HFF-Myc (cell line): ENCODE measurements around the gene C1QL1.

Source experiments
- DNase-seq: peaks from one replicate; pipeline ENCODE4 v3.0.0-alpha.2; 2011; ENCODE audit warnings: low read depth; ENCODE audit errors: extremely low read depth
- H3K4me3 ChIP-seq: replicated peaks from 2 replicates; pipeline ENCODE4 v1.5.1; 2011; ENCODE audit warnings: low read depth, mild to moderate bottlenecking, control low read depth, low read length
- TF ChIP-seq, protein P1 (sequence below): IDR thresholded peaks from 2 replicates; pipeline ENCODE4 v1.5.1; 2012; ENCODE audit warnings: mild to moderate bottlenecking, low read depth, low read length, control low read depth; ENCODE audit errors: missing control alignments

Gene C1QL1

DNA sequence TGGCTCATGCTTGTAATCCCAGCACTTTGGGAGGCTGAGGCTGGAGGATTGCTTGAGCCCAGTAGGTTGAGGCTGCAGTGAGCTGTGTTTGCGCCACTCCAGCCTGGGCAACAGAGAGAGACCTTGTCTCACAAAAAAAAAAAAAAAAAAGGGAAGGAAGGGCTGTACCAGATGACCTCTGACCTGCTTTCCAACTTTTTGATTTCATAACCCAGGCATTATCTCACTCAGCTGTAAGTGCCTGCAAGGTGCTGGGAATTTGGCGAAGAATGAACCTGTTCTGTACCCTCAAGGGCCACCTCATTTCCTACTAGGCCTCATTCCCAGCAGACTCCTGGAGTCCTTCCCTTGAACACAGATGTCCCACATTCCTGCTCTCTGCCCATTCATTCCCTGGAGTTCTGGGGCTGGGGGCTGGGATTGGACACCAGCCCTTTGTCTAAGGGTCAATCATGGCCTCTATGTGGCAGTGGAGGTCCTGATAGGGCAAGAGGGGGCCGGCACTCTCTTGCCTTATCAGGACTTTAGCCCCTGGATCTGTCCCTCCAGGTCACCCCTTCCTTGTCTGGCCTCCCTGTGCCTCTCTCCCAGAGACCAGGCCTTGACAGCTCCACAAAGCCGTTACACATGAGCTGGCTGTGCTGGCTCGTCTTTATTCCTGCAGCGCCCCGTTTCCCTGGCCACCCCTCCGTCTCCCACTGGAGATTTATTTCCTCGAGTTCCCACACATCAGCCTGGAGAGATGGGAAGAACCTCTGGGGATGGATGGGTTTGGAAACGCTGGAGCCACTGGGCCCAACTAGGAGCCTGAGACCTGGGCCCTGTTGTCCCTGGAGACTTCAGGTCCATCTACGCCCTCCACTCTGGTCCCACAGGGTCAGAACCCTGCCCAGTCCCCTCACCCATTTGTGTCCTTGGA is 52.0 kb downstream of the C1QL1 start:
- no peak for DNase-seq
- TF ChIP-seq, protein P1, sequence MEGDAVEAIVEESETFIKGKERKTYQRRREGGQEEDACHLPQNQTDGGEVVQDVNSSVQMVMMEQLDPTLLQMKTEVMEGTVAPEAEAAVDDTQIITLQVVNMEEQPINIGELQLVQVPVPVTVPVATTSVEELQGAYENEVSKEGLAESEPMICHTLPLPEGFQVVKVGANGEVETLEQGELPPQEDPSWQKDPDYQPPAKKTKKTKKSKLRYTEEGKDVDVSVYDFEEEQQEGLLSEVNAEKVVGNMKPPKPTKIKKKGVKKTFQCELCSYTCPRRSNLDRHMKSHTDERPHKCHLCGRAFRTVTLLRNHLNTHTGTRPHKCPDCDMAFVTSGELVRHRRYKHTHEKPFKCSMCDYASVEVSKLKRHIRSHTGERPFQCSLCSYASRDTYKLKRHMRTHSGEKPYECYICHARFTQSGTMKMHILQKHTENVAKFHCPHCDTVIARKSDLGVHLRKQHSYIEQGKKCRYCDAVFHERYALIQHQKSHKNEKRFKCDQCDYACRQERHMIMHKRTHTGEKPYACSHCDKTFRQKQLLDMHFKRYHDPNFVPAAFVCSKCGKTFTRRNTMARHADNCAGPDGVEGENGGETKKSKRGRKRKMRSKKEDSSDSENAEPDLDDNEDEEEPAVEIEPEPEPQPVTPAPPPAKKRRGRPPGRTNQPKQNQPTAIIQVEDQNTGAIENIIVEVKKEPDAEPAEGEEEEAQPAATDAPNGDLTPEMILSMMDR, result no peak
- no peak overlapping the region for H3K4me3 ChIP-seq

DNA sequence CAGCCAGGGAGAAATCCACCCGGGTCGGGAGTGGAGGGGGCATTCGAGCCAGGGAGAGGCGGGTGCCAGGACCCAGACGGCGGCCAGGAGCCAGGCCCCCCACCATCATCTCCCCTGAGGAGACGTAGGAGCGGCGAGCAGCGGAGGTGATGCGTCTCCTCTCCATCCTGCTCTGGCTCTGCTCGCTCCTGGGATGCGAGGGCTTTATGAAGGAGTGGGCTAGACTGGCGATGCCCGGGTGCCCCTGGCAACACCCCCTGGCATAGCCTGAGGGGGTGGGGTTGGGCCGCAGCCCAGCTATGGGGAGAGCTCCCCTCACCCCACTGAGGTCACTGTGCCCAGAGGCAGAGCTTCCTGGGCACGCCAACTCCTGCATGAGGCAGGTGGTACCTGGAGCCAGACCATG is 52.8 kb downstream of the C1QL1 start, which contains the start of gene GFAP:
Gene GFAP (minus strand): TSS at position 180 of the 406 bp plus-strand sequence. CDS start 14 bp downstream, at position 166.
- DNase-seq, result no peak
- H3K4me3 ChIP-seq, result no peak within 1 kb of the TSS
- TF ChIP-seq, protein P1, result no peak

DNA sequence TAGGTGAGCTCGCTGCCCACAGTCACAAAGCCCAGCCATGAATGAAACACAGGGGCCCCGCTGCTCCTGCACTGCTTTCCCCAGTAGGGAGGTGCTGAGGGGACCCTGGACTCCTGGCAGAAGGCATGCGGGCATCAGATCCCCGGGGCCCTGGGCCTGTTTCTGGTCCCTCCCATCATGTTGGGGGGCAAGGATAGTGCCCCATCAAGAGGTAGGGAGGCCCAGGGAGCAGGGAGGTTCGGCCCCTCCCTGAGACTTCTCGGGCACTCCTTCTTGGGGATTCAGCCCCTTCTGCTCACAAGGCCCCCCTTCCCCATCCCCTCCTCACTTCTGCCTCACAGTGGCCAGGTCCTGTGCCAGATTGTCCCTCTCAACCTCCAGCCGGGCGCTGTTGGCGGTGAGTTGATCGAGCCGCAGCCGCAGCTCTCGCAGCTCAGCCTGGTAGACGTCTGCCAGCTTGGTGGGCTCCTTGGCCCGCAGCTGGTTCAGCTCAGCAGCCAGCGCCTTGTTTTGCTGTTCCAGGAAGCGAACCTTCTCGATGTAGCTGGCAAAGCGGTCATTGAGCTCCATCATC is 53.3 kb downstream of the C1QL1 start:
- TF ChIP-seq, protein P1, result no peak

DNA sequence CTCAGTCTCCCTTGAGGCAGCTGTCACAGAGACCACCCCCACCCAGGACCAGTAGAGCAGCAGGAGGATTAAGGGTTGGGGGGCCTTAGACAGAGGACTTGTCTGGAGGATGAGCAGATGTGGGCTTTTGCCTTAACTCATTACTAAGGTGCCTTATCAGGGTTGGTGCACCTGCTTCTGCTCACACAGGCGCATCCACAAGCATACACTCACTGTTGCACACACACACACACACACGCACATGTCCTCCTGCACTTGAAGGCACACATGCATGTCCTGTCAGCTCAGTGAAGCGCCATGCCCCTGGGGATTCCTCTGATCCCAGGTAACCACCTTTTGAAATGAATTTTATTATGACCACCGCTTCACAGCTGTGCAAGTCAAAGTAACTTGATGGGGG is 54.0 kb downstream of the C1QL1 start:
- no peak for DNase-seq
- H3K4me3 ChIP-seq, result no peak overlapping the region
- TF ChIP-seq, protein P1, result no peak

More for the DNA sequence above, 53.3 kb downstream of the C1QL1 start:
- DNase-seq, result no peak
- no peak overlapping the region for H3K4me3 ChIP-seq

DNA sequence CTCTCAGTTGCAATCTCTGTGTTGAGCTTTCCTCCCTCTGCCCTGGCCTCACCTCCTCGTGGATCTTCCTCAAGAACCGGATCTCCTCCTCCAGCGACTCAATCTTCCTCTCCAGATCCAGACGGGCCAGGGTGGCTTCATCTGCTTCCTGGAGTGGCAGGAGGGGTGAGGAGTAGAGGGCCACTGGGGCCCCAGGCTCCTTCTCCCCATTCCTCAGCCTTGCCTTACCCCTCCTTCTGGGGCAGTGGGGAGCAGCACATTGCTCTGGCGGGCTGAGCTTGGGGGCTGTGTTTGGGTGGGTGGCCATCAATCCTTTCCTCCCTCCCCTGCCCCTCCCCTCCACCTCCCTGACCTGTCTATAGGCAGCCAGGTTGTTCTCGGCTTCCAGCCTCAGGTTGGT is 54.4 kb downstream of the C1QL1 start:
- TF ChIP-seq, protein P1, result no peak
- no peak overlapping the region for H3K4me3 ChIP-seq

DNA sequence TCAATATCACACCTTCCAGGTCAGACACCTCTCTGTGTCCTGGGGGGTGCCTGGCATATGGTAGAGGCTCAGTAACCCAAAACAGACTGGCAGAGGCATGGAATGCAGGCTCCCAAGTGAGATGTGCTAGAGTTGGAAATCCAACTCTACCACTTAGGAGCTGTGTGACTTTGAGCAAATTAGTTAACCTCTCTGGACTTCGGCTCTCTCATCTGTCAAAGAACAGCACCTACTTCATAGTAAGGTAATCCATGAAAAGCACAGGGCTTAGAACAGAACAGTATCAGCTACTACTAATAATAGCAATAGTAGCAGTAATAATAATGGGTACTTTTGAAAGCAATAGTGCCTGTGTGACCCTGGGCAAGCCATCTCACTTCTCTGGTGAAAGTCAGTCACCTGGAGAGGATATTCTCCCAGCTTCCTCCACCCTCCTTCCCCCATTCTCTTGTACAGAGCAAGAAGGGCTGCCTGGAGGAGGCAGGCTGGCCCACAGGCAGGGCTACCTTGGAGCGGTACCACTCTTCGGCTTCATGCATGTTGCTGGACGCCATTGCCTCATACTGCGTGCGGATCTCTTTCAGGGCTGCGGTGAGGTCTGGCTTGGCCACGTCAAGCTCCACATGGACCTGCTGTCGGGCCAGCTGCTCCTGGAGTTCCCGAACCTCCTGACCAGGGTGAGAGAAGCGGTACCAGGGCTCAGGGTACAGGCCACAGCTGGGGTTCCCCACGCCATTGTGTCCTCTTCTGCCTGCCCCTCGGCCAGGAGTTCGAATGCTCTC is 55.1 kb downstream of the C1QL1 start:
- no peak overlapping the region for H3K4me3 ChIP-seq
- TF ChIP-seq, protein P1, result no peak
- DNase-seq, result no peak

More for the DNA sequence above, 54.4 kb downstream of the C1QL1 start:
- DNase-seq, result no peak
